ENCODE data around the gene RAB5B.
"Not testable (repeated sequence)": the region's sequence is repeated elsewhere in the genome, so short reads cannot be mapped to it uniquely, and the experiment has no call there.

Gene RAB5B

DNA sequence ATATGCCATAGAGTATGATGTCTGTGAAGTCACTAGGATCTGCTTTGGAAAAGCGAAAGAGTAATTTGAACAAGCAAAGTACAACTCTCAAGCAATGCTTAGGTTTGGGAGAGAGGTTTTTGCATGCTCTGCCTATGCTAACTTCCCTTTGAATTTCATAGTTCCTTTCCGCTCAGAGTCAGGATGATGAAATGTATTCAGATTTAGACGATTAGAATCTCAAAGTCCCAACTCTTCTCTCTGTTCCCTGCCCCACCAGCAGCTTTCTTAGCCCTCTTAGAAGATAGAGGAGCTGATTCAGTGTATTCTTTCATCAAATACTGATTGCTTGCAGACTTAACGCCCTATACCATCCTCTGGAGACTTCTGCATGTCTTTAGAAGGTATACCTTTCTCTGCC is 11.5 kb downstream of the RAB5B start:
- DNase-seq: no peak

- not testable (repeated sequence) for DNase-seq
Measured at GRCh38 chr12:55985976-55986375, 12.1 kb downstream of the RAB5B start.

DNA sequence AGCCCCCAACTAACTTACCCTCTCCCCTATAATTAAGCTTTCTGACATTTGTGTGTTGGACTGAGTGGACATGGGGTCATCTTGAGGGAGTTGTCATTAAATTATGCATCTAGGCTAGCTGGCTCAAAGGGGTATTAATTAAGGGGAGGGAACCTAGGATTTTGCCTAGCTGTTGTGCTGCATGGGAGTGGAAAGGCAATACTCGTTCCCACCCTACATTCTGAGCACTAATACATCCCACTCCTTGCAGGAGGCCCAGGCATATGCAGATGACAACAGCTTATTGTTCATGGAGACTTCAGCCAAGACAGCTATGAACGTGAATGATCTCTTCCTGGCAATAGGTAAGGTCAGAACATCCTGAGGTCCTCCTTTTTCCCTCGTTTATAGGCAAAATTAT is 17.2 kb downstream of the RAB5B start:
- no peak for DNase-seq

DNA sequence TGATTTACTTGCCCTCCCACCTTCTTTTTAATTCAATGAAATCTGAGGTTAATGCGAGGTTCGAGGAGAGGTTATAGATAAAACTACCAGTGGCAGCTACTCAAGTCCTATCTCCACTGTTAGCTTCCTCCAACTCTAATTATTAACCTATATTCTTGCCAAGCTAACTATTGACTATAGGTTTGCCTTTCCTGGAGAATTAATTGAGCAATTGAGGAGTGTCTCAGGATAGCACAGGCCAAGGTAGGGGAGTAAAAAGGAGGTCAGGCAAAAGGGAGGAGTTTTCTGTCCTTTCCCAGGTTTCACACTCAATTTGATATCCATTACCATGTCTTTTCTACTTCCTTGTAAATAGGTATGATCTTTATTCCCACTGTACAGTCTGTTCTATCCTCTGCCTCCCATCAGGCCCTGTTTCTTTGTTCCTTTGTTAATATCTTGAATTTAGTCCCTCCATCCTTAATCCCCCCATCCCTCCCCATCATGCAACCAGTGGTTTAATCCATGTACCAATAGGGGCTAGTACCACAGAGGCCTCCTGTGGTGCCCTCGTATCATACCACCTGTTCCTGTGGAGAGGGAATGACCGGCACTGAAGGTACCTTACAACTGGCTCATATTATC is 19.5 kb downstream of the RAB5B start:
- DNase-seq: no peak

GRCh38 chr12:55995366-55995765 is 21.5 kb downstream of the RAB5B start:
- DNase-seq: no peak

DNA sequence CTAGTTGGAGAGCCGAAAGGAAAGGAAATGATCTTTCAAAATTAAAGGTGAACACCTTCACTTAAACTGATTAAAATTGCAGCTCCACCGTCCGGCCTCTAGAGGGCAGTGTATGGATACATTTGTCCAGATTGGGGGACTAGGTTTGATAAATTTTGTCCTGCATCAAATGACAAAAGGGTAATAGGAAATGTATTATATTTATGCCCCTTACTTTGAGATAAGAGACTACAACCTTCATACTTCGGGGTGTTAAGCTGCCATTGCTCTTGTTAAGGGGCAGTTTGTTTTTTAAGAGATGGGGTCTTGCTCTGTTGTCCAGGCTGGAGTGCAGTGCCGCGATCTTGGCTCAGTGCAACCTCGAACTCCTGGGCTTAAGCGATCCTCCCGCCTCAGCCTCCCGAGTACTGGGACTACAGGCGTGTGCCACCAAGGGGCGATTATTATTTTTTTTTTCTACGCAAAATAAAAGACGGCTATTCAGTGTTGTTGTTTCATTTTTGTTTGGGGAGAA is 22.4 kb downstream of the RAB5B start:
- peak; percentile 56 for DNase-seq

DNA sequence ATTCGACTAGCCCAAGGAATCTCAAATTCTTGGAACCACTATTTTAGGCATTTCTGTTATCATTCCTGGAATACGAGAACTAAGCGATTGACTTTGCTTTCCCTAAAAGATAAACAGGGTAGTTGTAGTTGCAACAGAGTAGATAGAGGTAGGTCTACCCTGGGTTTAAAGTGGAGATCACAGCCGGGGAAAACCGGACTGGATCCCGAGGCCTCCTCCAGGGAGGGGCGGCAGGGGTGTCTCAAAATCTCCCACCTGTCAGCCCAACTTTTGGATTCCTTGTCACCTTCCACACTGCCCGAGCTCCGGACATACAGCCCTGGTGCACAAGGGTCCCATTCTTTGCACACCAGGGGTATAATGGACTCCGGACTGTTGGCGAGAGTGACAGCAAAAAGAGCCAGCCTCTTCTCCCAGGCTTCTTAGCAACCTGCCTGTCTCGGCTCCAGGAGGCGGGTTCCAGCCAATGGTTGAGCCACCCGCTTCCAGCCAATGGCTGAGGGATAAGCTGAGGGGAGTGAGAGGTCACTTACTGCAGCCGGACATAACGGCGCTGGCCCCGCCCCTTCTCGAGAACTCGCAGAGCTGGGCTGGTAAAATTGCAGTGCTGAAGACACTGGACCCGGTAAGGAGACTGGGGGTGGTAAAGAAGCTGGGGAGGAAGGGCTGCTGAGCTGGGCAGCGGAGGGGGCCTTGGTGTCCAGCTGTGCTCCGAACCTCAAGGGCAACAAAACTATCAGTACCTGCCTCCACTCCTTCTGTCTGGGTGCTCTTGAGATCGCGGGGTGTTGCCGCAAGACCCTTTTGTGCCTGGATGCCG is 23.0 kb downstream of the RAB5B start, which contains the start of gene SUOX:
SUOX (plus strand) TSS at position 562 of the 820 bp plus-strand sequence. CDS start 4,946 bp downstream, outside the sequence.
- no peak for DNase-seq

- DNase-seq: no peak
Measured at GRCh38 chr12:55997535-55997859, 23.6 kb downstream of the RAB5B start.

GRCh38 chr12:55999522-55999921 is 25.6 kb downstream of the RAB5B start:
- DNase-seq: not testable (repeated sequence)

GRCh38 chr12:55999999-56000540 is 26.2 kb downstream of the RAB5B start:
- DNase-seq: not testable (repeated sequence)

DNA sequence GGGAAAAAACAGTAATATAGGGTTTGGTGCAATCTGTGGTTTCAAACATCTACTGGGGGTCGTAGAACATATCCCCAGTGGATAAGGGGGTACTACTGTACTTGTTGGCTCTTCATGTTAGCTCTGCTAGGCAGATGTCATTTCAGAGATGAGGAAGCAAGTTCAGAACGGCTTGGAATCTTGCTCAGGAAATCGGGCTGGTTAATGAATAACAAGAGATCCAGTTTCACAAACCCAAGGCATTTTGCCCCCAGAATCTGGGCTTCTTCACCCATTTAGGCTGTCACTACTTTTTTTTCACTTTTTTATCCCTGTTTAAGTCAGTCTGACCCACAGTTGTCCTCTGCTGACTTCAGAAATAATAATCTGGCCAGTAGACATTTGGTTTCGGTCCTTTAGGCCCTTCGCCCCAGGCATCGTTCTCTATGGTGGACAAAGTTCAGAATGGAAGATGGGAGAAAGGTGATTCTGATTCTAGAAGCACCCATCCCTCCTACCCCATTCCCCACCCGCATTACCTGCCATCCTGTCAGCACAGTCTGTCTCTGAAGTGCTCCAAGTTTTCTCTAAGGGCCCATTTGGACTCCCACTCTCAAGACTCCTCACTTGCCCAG is 27.7 kb downstream of the RAB5B start:
- no peak for DNase-seq

- not testable (repeated sequence) for DNase-seq
Measured at GRCh38 chr12:56003376-56003775, 29.5 kb downstream of the RAB5B start.

- DNase-seq: no peak
Measured at GRCh38 chr12:56004211-56004610, 30.3 kb downstream of the RAB5B start.

DNA sequence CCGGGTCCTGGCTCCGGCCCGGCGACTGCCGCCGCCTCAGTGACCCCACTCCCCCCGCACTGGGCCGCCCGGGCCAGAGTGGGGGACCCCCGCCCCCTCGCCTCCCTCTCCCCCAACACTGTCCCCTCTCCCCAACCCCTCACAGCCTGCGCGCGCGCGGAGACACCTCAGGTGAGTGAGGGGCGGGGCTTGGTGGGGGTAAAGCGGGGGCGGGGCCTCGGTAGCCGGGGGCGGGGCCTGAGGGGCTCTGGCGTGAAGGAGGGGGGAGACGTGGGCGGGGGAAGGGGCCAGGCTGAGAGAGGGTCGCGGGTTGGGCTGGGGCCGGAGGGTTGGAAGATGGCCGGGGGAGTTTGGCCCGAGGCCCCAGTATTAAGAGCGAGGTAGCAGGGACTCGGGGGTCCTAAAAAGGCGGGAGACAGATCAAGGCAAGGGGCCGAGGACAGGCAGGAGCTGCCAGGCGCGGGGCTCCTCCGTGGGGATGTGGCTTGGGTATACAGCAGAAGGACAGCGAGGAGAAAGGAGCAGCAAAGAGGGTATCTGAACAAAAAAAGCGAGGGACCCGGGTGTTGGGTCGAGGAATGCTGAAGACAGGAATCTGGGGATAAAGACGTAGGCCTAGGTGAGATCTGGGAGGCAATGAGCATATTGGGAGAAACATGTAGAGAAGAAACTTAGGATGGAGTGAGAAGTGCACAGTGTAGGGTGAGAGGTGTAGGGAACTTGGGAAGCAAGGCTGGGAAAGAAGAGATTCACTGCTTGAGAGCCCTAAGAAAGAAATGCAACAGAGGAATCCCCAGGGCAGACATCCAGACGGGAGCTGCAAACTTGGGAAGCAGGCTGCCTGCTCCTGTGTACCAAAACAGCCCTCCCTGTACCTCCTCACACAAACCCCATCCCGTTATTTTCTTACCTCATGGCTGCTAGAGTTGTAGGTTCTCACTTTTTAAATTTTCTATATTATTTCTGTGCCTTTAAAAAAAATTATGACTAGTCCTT is 34.0 kb downstream of the RAB5B start:
- peak; percentile 74 for DNase-seq

- no peak for DNase-seq
Measured at GRCh38 chr12:56010111-56010570, 36.3 kb downstream of the RAB5B start.

GRCh38 chr12:56011509-56012090 is 37.7 kb downstream of the RAB5B start:
- DNase-seq: no peak

GRCh38 chr12:56013482-56013881 is 39.6 kb downstream of the RAB5B start:
- DNase-seq: no peak

GRCh38 chr12:56014205-56014604 is 40.3 kb downstream of the RAB5B start:
- no peak for DNase-seq

- DNase-seq: no peak
Measured at GRCh38 chr12:56017181-56017580, 43.3 kb downstream of the RAB5B start.

- DNase-seq: no peak
Measured at GRCh38 chr12:56018356-56018755, 44.5 kb downstream of the RAB5B start.

DNA sequence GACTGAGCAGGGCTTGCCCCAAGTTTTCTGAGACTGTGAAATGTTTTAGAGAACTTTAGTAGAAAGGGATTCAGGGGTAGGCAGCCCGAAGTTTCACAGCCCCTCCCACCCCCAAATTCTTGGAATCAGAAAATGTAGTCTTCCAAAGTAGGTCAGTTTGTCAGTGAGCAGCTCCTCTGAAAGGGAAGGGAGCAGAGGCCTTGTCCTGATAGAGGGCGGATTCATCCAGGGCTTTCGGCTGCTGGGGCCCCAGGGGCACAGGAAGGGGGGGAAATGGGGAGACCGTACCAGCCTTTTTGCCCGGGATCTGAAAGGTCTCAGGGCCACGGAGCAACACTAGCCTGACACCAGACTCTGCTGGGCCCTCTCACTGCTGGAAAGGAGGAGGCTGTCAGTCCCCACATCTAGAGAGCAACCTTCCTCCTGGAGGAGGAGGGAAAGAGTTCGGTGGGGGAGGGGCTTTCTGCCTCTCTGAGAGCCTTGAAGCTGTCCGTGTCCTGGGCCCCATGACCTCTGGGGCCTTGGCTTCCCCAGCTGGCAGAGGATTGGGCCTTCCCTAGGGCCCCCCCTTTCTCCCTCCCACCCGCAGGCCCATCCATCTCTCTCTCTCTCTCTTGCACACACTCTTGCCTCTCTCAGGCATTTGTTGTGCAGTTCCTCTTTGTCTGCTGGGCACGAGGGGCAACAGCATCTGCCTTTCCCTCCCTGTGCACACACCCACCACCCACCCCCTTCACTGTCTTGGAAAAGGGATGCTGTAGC is 46.7 kb downstream of the RAB5B start, which contains the start of gene IKZF4:
IKZF4 (plus strand) TSS at position 621 of the 762 bp plus-strand sequence. CDS start 451 bp downstream, outside the sequence.
- no peak for DNase-seq

All from activated CD4-positive, alpha-beta T cell treated with anti-CD3 and anti-CD28 coated beads, Interleukin-2, amount 50 U/mL, for 1 hour (primary cell).